ENCODE measurements around the gene TMEM236.

GRCh38 chr10:17833656-17834055, 81.7 kb downstream of the TMEM236 start:
- TF ChIP-seq TAF1 (IDR thresholded peaks at IDR 0.05; ENCODE audit: borderline replicate concordance, insufficient read depth, low read length), result no peak
- TF ChIP-seq SIN3A (IDR thresholded peaks at IDR 0.05; ENCODE audit: borderline replicate concordance, insufficient read depth, low read length), result no peak

Data from PFSK-1 (cell line).